NAMALWA (cell line): Measurements from ENCODE around the gene GSG1.
"Not testable (repeated sequence)": the region's sequence is repeated elsewhere in the genome, so short reads cannot be mapped to it uniquely, and the experiment has no call there.

Experiments used
- DNase-seq: peaks from one replicate; pipeline ENCODE4 v3.0.0-alpha.2; 2015; ENCODE audit warnings: low spot score

Gene GSG1

GRCh38 chr12:13090054-13090453 is 13.4 kb downstream of the GSG1 start:
- DNase-seq: no peak

- DNase-seq: no peak
Observed at GRCh38 chr12:13088496-13088895, 15.0 kb downstream of the GSG1 start.

DNA sequence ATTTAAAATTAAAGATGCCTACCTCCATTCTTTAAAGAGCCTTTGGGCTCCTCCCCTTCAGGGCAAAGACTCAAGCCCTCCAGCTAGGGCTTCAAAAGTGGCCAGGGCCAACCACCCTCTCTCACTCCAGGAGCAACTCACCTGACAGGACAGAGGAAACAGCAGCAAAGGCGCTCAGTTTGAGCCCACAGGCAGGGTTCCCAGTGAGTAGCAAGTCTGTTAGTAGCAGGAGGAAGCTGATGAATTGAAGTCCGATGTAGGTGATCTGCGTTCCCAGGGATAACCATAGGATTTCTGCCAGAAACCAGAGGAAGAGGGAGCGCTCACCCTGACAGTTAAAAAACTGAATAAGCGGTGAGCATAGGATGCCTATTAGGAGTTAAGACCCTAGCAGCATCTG is 15.7 kb downstream of the GSG1 start:
- no peak for DNase-seq

DNA sequence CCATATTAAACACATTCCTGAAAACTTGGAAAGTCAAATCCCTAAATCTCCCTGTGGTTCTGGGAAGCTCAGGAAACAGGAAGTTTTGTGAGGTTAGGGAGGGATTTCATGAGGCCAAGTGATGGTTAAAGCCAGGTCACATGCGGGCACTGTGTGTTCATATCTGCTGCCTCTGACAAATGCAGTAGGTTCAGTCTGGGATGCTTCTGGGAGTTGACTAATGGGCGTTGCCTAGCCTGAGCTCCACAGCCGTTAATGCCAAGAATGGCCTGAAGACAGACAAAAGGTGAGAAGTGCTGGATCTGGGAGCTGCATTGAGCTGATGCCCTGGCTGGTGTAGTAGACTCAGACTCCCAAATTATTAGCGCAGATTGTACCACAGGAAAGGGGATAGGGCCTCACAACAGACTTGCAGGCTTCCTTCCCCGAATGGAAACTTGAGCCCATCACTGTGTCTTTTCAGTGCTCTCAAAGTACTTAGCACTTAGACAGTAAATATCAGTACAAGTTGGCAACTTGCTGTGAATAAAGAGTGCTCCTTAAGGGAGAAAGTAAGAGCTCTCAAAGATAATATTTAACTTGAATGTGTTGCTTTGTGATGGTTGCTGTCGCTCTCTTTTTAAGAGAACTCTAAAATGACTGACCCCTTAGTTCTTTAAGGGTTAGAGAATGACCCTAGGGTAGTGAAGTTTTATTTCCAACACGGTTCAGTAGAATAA is 17.3 kb downstream of the GSG1 start:
- DNase-seq: no peak

DNA sequence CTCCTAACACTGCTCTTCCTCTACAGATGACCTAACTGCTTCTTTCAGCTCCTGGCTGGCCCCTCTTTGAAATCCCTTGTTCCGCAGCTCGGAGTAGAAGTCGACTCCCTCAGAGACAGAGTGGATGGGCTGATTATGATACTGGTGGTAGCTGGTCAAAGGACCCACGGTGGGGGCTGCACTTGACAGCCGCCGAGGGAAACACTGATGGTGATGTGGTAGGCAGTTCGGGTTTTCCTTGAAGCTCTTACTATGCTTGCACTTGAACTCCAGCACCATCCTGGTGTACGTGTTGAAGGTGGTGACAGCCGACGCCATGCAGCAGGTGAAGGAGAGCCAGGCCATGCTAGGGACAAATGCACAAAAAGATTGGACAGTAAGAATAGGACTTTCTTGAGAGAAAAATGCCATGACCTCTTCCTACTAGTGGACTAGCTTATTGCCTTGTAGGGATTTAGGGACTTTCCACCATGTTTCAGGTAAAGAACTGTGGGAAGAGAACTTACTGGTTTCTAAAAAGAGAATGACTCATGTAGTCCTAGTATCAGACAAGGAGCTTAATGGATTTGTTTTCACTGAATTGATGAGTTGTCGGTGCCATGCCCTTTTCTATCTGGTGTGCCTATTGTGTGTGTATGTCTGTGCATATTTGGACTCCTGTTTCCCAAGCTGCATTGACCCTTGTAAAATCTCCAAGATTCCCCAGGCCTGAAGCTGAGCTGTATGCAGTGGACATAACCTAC is 18.4 kb downstream of the GSG1 start:
- DNase-seq: no peak

DNA sequence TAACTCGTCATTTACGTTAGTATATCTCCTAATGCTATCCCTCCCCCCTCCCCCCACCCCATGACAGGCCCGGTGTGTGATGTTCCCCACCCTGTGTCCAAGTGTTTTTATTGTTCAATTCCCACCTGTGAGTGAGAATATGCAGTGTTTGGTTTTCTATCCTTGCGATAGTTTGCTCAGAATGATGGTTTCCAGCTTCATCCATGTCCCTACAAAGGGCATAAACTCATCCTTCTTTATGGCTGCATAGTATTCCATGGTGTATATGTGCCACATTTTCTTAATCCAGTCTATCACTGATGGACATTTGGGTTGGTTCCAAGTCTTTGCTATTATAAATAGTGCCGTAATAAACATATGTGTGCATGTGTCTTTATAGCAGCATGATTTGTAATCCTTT is 19.8 kb downstream of the GSG1 start:
- not testable (repeated sequence) for DNase-seq

- no peak for DNase-seq
Observed at GRCh38 chr12:13082861-13083260, 20.6 kb downstream of the GSG1 start.

- DNase-seq: no peak
Observed at GRCh38 chr12:13080266-13080665, 23.2 kb downstream of the GSG1 start.

GRCh38 chr12:13079440-13079906 is 24.0 kb downstream of the GSG1 start:
- no peak for DNase-seq

GRCh38 chr12:13075786-13076570 is 27.5 kb downstream of the GSG1 start:
- DNase-seq: no peak

- no peak for DNase-seq
Observed at GRCh38 chr12:13075118-13075480, 28.4 kb downstream of the GSG1 start.

DNA sequence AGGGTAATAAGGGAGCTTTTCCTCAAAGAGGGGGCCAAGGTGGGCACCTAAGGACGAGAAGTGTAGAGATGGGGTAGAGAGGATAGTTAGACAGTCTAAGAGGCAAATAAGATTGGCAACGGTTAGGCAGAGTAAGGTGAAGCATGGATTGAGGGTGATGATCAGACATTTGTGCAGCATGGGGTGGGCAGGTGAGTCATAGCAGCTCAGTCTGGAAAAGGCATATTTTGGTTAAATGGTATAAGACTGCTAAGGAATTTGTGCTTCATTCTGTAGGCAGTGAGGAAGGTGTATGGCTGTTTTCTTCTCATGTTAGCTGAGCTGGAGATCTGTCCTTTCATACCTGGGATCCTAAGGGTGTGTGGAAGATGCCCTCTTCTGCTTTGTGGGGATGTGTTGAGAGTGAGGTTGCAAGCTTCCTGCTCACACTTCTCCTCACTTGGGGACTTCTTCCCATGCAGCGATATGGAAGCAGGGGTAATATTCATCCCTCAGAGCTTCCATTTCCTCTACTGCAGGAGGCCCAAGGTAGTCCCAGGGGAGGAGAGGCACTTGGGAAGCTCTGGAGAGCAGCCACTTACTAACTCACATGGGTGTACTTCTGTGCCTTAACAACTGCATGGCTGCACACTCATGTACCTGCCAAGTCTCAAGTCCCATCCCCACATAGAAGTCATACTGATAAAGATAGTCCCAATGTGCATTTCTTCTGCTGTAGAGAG is 28.9 kb downstream of the GSG1 start:
- DNase-seq: no peak

DNA sequence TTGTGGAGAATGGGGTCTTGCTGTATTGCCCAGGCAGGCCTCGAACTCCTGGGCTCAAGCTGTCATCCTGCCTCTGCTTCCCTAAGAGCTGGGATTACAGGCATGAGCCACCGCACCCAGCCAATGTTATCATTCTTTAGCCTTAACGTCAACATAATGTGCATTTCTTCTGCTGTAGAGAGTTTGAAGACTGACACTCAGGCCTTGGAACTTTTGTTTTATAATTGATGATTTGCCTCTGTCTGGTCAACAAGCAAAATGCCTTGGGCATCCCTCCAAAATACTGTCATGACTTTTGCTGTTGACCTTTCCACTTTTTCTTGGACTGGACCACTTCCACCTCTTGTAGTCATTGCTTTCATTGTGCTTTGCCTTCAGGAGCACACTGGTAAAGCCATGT is 30.3 kb downstream of the GSG1 start:
- DNase-seq: no peak

DNA sequence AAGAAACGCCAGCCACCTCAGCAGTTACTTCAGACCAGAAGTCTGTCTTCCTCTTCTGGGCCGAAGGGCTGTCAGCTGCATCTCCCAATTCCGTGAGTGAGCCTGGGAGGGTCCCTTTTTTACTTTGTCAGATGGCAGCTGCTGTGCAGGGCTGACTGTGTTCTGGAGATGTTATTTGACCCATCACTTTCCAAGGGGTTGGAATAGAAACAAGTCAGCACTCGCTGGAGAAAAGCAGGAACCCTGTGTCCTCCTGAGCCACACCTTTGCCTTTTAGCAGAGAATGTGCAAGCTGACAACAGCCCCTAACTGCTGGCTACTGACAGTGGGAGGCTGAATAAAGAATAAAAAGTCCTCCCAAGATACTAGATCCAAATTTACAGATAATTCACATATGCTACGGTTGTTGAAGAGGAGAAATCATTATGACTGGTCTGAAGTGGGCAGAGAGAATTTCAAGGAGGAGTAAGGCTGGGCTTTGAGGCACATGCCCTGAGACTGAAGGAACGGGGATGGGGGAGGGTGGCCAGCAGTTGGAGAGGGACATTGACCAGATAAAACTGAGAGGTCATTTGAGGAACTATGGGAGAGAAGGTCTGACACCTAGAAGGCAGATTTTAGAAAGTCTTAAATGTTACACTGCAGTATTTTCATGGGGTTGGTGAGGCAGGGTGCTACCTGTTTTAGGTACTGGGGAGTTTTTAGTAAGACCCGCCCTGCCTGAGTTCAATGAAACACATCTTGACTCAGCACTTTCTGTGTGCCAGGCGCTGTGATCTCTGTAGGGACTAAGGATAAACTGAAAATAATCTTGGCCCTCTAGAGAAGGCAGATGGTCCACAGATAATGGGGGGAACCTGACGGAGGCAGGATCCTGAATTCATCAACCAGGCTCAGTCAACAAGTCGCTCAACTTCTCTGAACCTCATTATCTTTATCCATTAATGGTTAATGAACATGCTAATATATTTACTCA is 31.9 kb downstream of the GSG1 start:
- DNase-seq: no peak

GRCh38 chr12:13069380-13069779 is 34.1 kb downstream of the GSG1 start:
- DNase-seq: no peak

GRCh38 chr12:13067322-13067721 is 36.1 kb downstream of the GSG1 start:
- DNase-seq: no peak

DNA sequence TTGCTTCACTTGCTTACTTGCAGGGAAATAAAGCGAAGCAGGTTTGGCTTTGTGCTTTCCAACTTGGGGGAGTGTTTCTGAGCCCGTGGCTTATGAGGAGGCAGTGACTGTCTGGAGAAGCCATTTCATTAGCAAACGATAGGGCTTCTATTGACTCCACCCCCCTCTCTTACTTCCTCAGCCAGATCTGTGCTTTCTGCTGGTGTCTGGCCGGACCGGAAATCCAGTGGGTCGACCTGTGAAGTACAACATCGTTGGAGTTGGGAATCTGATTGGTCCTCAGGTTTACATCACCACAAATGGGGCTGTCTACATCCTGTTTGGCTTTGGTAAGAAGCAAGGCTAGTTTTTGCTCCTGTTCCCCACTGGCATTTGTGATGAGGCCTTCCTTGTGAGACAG is 37.0 kb downstream of the GSG1 start:
- DNase-seq: no peak

DNA sequence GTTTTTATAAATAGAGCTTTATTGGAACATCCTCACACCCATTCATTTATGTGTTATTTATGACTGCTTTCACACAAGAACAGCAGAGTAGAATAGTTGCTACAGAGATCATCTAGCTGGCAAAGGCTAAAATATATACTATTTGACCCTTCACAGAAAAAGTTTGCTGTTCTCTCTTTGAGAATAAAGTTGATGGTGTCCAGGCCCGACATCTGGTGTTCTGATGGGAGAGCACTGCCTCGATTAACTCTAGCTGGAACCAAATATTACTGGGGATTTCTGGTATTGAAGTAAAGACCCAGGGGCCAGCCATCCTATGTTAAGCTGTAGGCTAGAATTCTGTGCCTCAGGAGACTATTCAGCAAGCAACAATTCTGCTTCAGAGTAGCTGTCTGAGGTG is 37.5 kb downstream of the GSG1 start:
- DNase-seq: no peak

GRCh38 chr12:13062669-13063068 is 40.8 kb downstream of the GSG1 start:
- DNase-seq: no peak

DNA sequence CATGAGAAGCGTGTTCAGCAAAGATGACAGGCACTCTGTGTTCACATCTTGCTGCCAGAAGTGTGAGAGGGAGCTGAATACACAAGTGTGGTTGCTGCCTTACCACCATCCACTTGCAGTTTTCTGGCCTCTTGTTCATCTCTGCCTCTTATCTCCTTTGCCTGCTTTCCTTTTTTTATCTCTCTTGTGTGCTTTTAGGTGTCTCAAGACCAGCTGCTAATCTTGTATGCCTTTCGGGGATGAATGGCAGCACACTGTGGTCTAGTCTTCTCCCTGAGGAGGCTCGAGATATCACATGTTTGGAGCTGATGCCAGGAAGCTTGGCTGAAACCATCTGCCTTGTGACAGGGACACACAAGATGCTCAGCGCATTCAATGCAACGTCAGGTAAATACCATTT is 42.1 kb downstream of the GSG1 start:
- DNase-seq: no peak

DNA sequence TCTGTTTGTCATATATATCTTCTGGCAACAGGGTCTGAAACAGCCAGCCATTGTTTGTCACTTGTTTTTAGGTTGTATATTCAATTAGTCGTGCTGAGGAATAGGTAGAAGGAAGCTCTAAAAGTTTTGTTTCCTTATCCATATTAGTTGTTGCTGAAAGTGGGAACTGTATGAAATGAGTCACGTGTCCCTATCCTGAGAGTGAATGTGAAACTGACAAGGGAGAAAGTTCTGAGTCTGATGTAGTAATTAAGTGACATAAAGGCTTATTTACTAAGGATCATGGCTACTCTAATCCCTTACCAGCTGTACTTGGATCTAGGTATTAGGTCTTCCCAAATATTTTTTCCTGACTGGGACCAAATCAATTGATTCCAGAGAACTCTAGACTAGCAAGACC is 42.9 kb downstream of the GSG1 start:
- DNase-seq: no peak
